Measurements from ENCODE around the gene ZDHHC14.

Gene ZDHHC14

GRCh38 chr6:157651731-157652490 lies 270.9 kb downstream of the ZDHHC14 start:
- in situ Hi-C loops (cut with HindIII; ENCODE audit: low sequenced_read_pairs): no loop called here

- in situ Hi-C loops (cut with HindIII; ENCODE audit: low sequenced_read_pairs): no loop called here
These were observed 271.8 kb downstream of the ZDHHC14 start for GRCh38 chr6:157652601-157653363.

- in situ Hi-C loops (cut with HindIII; ENCODE audit: low sequenced_read_pairs): no loop called here
These were observed 272.5 kb downstream of the ZDHHC14 start for GRCh38 chr6:157653521-157653920.

GRCh38 chr6:157655139-157655538 lies 274.1 kb downstream of the ZDHHC14 start:
- in situ Hi-C loops (cut with HindIII; ENCODE audit: low sequenced_read_pairs): no loop called here

GRCh38 chr6:157656437-157656997 lies 275.5 kb downstream of the ZDHHC14 start:
- in situ Hi-C loops (cut with HindIII; ENCODE audit: low sequenced_read_pairs): no loop called here

GRCh38 chr6:157657754-157658153 lies 276.8 kb downstream of the ZDHHC14 start:
- in situ Hi-C loops (cut with HindIII; ENCODE audit: low sequenced_read_pairs): no loop called here

GRCh38 chr6:157658301-157658700 lies 277.3 kb downstream of the ZDHHC14 start:
- in situ Hi-C loops (cut with HindIII; ENCODE audit: low sequenced_read_pairs): no loop called here

- in situ Hi-C loops (cut with HindIII; ENCODE audit: low sequenced_read_pairs): no loop called here
These were observed 278.7 kb downstream of the ZDHHC14 start for GRCh38 chr6:157659536-157660271.

- in situ Hi-C loops (cut with HindIII; ENCODE audit: low sequenced_read_pairs): no loop called here
These were observed 279.4 kb downstream of the ZDHHC14 start for GRCh38 chr6:157660414-157660813.

- in situ Hi-C loops (cut with HindIII; ENCODE audit: low sequenced_read_pairs): no loop called here
These were observed 280.7 kb downstream of the ZDHHC14 start for GRCh38 chr6:157661652-157662051.

- in situ Hi-C loops (cut with HindIII; ENCODE audit: low sequenced_read_pairs): no loop called here
These were observed 282.3 kb downstream of the ZDHHC14 start for GRCh38 chr6:157663261-157663660.

- in situ Hi-C loops (cut with HindIII; ENCODE audit: low sequenced_read_pairs): loop anchor here (5.0 kb wide), 1 partner anchor 67 kb away; no protein-coding TSS in a partner anchor
These were observed 284.2 kb downstream of the ZDHHC14 start for GRCh38 chr6:157665180-157665579.

- in situ Hi-C loops (cut with HindIII; ENCODE audit: low sequenced_read_pairs): loop anchor here (5.0 kb wide), 1 partner anchor 66 kb away; no protein-coding TSS in a partner anchor
These were observed 285.7 kb downstream of the ZDHHC14 start for GRCh38 chr6:157666729-157667128.

- in situ Hi-C loops (cut with HindIII; ENCODE audit: low sequenced_read_pairs): loop anchor here (5.0 kb wide), 1 partner anchor 65 kb away; no protein-coding TSS in a partner anchor
These were observed 286.4 kb downstream of the ZDHHC14 start for GRCh38 chr6:157667211-157668008.

GRCh38 chr6:157668009-157668401 lies 287.0 kb downstream of the ZDHHC14 start:
- in situ Hi-C loops (cut with HindIII; ENCODE audit: low sequenced_read_pairs): loop anchor here (5.0 kb wide), 1 partner anchor 64 kb away; no protein-coding TSS in a partner anchor

- in situ Hi-C loops (cut with HindIII; ENCODE audit: low sequenced_read_pairs): loop anchor here (5.0 kb wide), 1 partner anchor 64 kb away; no protein-coding TSS in a partner anchor
These were observed 287.7 kb downstream of the ZDHHC14 start for GRCh38 chr6:157668713-157669112.

GRCh38 chr6:157669323-157669722 lies 288.3 kb downstream of the ZDHHC14 start:
- in situ Hi-C loops (cut with HindIII; ENCODE audit: low sequenced_read_pairs): loop anchor here (5.0 kb wide), 1 partner anchor 63 kb away; no protein-coding TSS in a partner anchor

- in situ Hi-C loops (cut with HindIII; ENCODE audit: low sequenced_read_pairs): loop anchor here (5.0 kb wide), 1 partner anchor 63 kb away; no protein-coding TSS in a partner anchor
These were observed 288.8 kb downstream of the ZDHHC14 start for GRCh38 chr6:157669747-157670216.

- in situ Hi-C loops (cut with HindIII; ENCODE audit: low sequenced_read_pairs): no loop called here
These were observed 289.6 kb downstream of the ZDHHC14 start for GRCh38 chr6:157670466-157671186.
